ENCODE results near the gene SFTPB.
"Not testable (repeated sequence)": the region's sequence is repeated elsewhere in the genome, so short reads cannot be mapped to it uniquely, and the experiment has no call there.

The SFTPB gene

GRCh38 chr2:85665264-85665937 lies 2.6 kb downstream of the SFTPB start:
- Mint-ChIP-seq H3K27ac (no peak overlapping the region), H3K9me3 (no peaks in the 10 kb centered on the region), H3K4me3 (no peak overlapping the region), H3K4me1 (no peaks in the 10 kb centered on the region), H3K27me3 (peaks cover 6% of the 10 kb centered on the region), H3K36me3 (no peaks in the 10 kb centered on the region)
- no peak for DNase-seq
- CTCF ChIA-PET: no interaction called here

GRCh38 chr2:85663594-85664565 lies 4.1 kb downstream of the SFTPB start:
- CTCF ChIA-PET: interaction anchor here (0.7 to 1.4 kb wide), 4 partner anchors 16 to 85 kb away, joined by 3 read pairs; no protein-coding TSS in a partner anchor
- no peak for DNase-seq
- H3K4me1 Mint-ChIP-seq: no peaks in the 10 kb centered on the region
- no peak overlapping the region for H3K4me3 Mint-ChIP-seq
- peaks cover 5% of the 10 kb centered on the region for H3K27me3 Mint-ChIP-seq
- H3K36me3 Mint-ChIP-seq: peaks cover 2% of the 10 kb centered on the region
- no peak overlapping the region for H3K27ac Mint-ChIP-seq
- no peaks in the 10 kb centered on the region for H3K9me3 Mint-ChIP-seq

- Mint-ChIP-seq H3K4me3 (no peak overlapping the region), H3K27me3 (no peaks in the 10 kb centered on the region), H3K27ac (no peak overlapping the region), H3K4me1 (no peaks in the 10 kb centered on the region), H3K9me3 (no peaks in the 10 kb centered on the region), H3K36me3 (peaks cover 2% of the 10 kb centered on the region)
- DNase-seq: no peak
- CTCF ChIA-PET: interaction anchor here (1.4 kb wide), 1 partner anchor 22 kb away, joined by 3 read pairs; no protein-coding TSS in a partner anchor
Observed at GRCh38 chr2:85662899-85663593, 5.0 kb downstream of the SFTPB start.

- DNase-seq: no peak
- Mint-ChIP-seq H3K27ac (no peak overlapping the region), H3K27me3 (no peaks in the 10 kb centered on the region), H3K4me1 (no peaks in the 10 kb centered on the region), H3K36me3 (peaks cover 2% of the 10 kb centered on the region), H3K4me3 (no peak overlapping the region), H3K9me3 (no peaks in the 10 kb centered on the region)
- CTCF ChIA-PET: interaction anchor here (0.8 to 1.6 kb wide), 2 partner anchors 12 to 25 kb away, joined by 3 to 4 read pairs; no protein-coding TSS in a partner anchor
Observed at GRCh38 chr2:85661139-85661858, 6.7 kb downstream of the SFTPB start.

GRCh38 chr2:85660725-85661124 lies 7.3 kb downstream of the SFTPB start:
- Mint-ChIP-seq H3K4me3 (no peak overlapping the region), H3K9me3 (no peaks in the 10 kb centered on the region), H3K36me3 (peaks cover 6% of the 10 kb centered on the region), H3K4me1 (no peaks in the 10 kb centered on the region), H3K27ac (no peak overlapping the region), H3K27me3 (no peaks in the 10 kb centered on the region)
- DNase-seq: no peak
- CTCF ChIA-PET: interaction anchor here (0.8 to 1.6 kb wide), 2 partner anchors 11 to 24 kb away, joined by 3 to 4 read pairs; no protein-coding TSS in a partner anchor

GRCh38 chr2:85660301-85660700 lies 7.7 kb downstream of the SFTPB start:
- H3K4me3 Mint-ChIP-seq, H3K9me3 Mint-ChIP-seq, H3K36me3 Mint-ChIP-seq, DNase-seq, H3K4me1 Mint-ChIP-seq, H3K27me3 Mint-ChIP-seq, H3K27ac Mint-ChIP-seq: not testable (repeated sequence)
- CTCF ChIA-PET: interaction anchor here (1.6 to 2.4 kb wide), 2 partner anchors 11 to 69 kb away, joined by 4 to 7 read pairs; no protein-coding TSS in a partner anchor

- Mint-ChIP-seq H3K4me3 (no peak overlapping the region), H3K27ac (no peak overlapping the region), H3K4me1 (no peaks in the 10 kb centered on the region), H3K27me3 (no peaks in the 10 kb centered on the region), H3K9me3 (no peaks in the 10 kb centered on the region), H3K36me3 (peaks cover 6% of the 10 kb centered on the region)
- CTCF ChIA-PET: interaction anchor here (1.1 to 3.4 kb wide), 5 partner anchors 10 to 69 kb away, joined by 3 to 21 read pairs (median 6); no protein-coding TSS in a partner anchor
- no peak for DNase-seq
Observed at GRCh38 chr2:85659324-85659981, 8.5 kb downstream of the SFTPB start.

GRCh38 chr2:85657399-85657798 lies 10.6 kb downstream of the SFTPB start:
- not testable (repeated sequence) for H3K27ac Mint-ChIP-seq, DNase-seq, H3K27me3 Mint-ChIP-seq, H3K4me3 Mint-ChIP-seq, H3K4me1 Mint-ChIP-seq, H3K9me3 Mint-ChIP-seq
- peaks cover 15% of the 10 kb centered on the region for H3K36me3 Mint-ChIP-seq
- CTCF ChIA-PET: interaction anchor here (0.7 to 3.4 kb wide), 3 partner anchors 12 to 21 kb away, joined by 3 to 21 read pairs (median 7); no protein-coding TSS in a partner anchor

GRCh38 chr2:85656468-85656867 lies 11.5 kb downstream of the SFTPB start:
- Mint-ChIP-seq H3K27ac (no peak overlapping the region), H3K9me3 (no peaks in the 10 kb centered on the region), H3K36me3 (peaks cover 20% of the 10 kb centered on the region), H3K27me3 (no peaks in the 10 kb centered on the region), H3K4me1 (no peaks in the 10 kb centered on the region), H3K4me3 (no peak overlapping the region)
- CTCF ChIA-PET: interaction anchor here (0.7 to 3.4 kb wide), 4 partner anchors 11 to 50 kb away, joined by 3 to 21 read pairs (median 5); no protein-coding TSS in a partner anchor
- DNase-seq: no peak

GRCh38 chr2:85655961-85656417 lies 12.0 kb downstream of the SFTPB start:
- Mint-ChIP-seq H3K27me3 (no peaks in the 10 kb centered on the region), H3K4me3 (no peak overlapping the region), H3K36me3 (peaks cover 24% of the 10 kb centered on the region), H3K27ac (no peak overlapping the region), H3K9me3 (no peaks in the 10 kb centered on the region), H3K4me1 (no peaks in the 10 kb centered on the region)
- no peak for DNase-seq
- CTCF ChIA-PET: interaction anchor here (1.2 to 2.3 kb wide), 2 partner anchors 10 to 51 kb away, joined by 3 to 7 read pairs; no protein-coding TSS in a partner anchor

- no peaks in the 10 kb centered on the region for H3K27me3 Mint-ChIP-seq
- H3K36me3 Mint-ChIP-seq: peaks cover 31% of the 10 kb centered on the region
- no peak for DNase-seq
- H3K9me3 Mint-ChIP-seq: no peaks in the 10 kb centered on the region
- H3K27ac Mint-ChIP-seq: no peak overlapping the region
- H3K4me1 Mint-ChIP-seq: no peaks in the 10 kb centered on the region
- H3K4me3 Mint-ChIP-seq: no peak overlapping the region
- CTCF ChIA-PET: no interaction called here
Observed at GRCh38 chr2:85653996-85654395, 14.0 kb downstream of the SFTPB start.

GRCh38 chr2:85652056-85652455 lies 15.9 kb downstream of the SFTPB start:
- Mint-ChIP-seq H3K27me3 (no peaks in the 10 kb centered on the region), H3K27ac (no peak overlapping the region), H3K36me3 (peaks cover 45% of the 10 kb centered on the region), H3K4me1 (no peaks in the 10 kb centered on the region), H3K4me3 (no peak overlapping the region), H3K9me3 (no peaks in the 10 kb centered on the region)
- CTCF ChIA-PET: interaction anchor here (0.8 to 1.6 kb wide), 2 partner anchors 13 to 15 kb away, joined by 3 to 7 read pairs; no protein-coding TSS in a partner anchor
- DNase-seq: no peak

- no peak for DNase-seq
- no peaks in the 10 kb centered on the region for H3K4me1 Mint-ChIP-seq
- H3K4me3 Mint-ChIP-seq: no peak overlapping the region
- no peak overlapping the region for H3K27ac Mint-ChIP-seq
- no peaks in the 10 kb centered on the region for H3K9me3 Mint-ChIP-seq
- H3K36me3 Mint-ChIP-seq: peaks cover 49% of the 10 kb centered on the region
- CTCF ChIA-PET: interaction anchor here (1.0 to 4.8 kb wide), 2 partner anchors 15 to 55 kb away, joined by 3 to 34 read pairs; no protein-coding TSS in a partner anchor
- H3K27me3 Mint-ChIP-seq: no peaks in the 10 kb centered on the region
Observed at GRCh38 chr2:85651097-85651496, 16.9 kb downstream of the SFTPB start.
